CD14-positive monocyte (primary cell): ENCODE data around the gene NUP85. TPM values are rescaled to one million over a fixed set of nuclear protein-coding genes. Genes with fewer than 3 reads are reported as not detected.
A peak's percentile ranks its signal among the peaks of the same experiment; 100 is the strongest.

Experiments used
- DNase-seq, 3 donors: peaks; one replicate each; pipeline ENCODE4 v3.0.0-alpha.2; 2011 to 2022
- H2AFZ ChIP-seq: 2 replicates; pipeline ENCODE4 v1.6.0; 2012; ENCODE audit warnings: mild to moderate bottlenecking, low read depth, low read length, inconsistent platforms; ENCODE audit not compliant: insufficient read depth, poor library complexity, severe bottlenecking
- H3K27ac ChIP-seq, 2 donors: 1 replicate in 1 of 2; 2 replicates in 1 of 2; pipeline ENCODE4 v1.5.1; 2012 to 2013; ENCODE audit warnings: low read length in 2 of 2, control low read depth in 1 of 2, inconsistent platforms in 1 of 2, low read depth in 1 of 2, mild to moderate bottlenecking in 1 of 2
- H3K27me3 ChIP-seq, 2 donors: one replicate each; pipeline versions ENCODE4 v1.6.0 to v1.6.1; 2011 to 2013; ENCODE audit warnings: low read length in 2 of 2; ENCODE audit not compliant: control insufficient read depth in 2 of 2, insufficient read depth in 2 of 2
- H3K36me3 ChIP-seq, 2 donors: replicated peaks in 1 of 2; 1 replicate in 1 of 2; 2 replicates in 1 of 2; pipeline versions ENCODE4 v1.5.1 to v1.6.1; 2012 to 2013; ENCODE audit warnings: low read length in 2 of 2, control low read depth in 1 of 2, inconsistent platforms in 1 of 2, mild to moderate bottlenecking in 1 of 2; ENCODE audit not compliant: insufficient read depth in 2 of 2, control insufficient read depth in 1 of 2
- H3K4me1 ChIP-seq, 2 donors: 1 replicate in 1 of 2; 2 replicates in 1 of 2; pipeline versions ENCODE4 v1.5.1 to v1.6.1; 2012 to 2013; ENCODE audit warnings: low read length in 2 of 2, control low read depth in 1 of 2, inconsistent platforms in 1 of 2, mild to moderate bottlenecking in 1 of 2, moderate library complexity in 1 of 2; ENCODE audit not compliant: insufficient read depth in 2 of 2, control insufficient read depth in 1 of 2
- H3K4me2 ChIP-seq: replicated peaks from 2 replicates; pipeline ENCODE3; 2012; ENCODE audit warnings: low read length, moderate library complexity, mild to moderate bottlenecking; ENCODE audit not compliant: poor library complexity, severe bottlenecking; ENCODE audit errors: extremely low read depth
- H3K4me3 ChIP-seq, 3 experiments: fragments of 200-600 bp in 1 of 3; sonication (generic) in 1 of 3; replicated peaks in 1 of 3; 1 replicate in 2 of 3; 2 replicates in 1 of 3; pipeline ENCODE4 v1.5.1; 2011 to 2013; ENCODE audit warnings: low read length in 3 of 3, mild to moderate bottlenecking in 3 of 3, control low read depth in 2 of 3, low read depth in 2 of 3, inconsistent platforms in 1 of 3, moderate library complexity in 1 of 3
- H3K79me2 ChIP-seq: 2 replicates; pipeline ENCODE4 v1.6.0; 2012; ENCODE audit warnings: mild to moderate bottlenecking, control low read depth, inconsistent platforms, low read length, moderate library complexity; ENCODE audit not compliant: insufficient read depth
- H3K9ac ChIP-seq: 2 replicates; pipeline ENCODE4 v1.6.0; 2017; ENCODE audit warnings: low read length, mild to moderate bottlenecking; ENCODE audit not compliant: insufficient read depth, poor library complexity, severe bottlenecking
- H3K9me3 ChIP-seq, 2 donors: replicated peaks in 1 of 2; 1 replicate in 1 of 2; 2 replicates in 1 of 2; pipeline versions ENCODE4 v1.5.1 to v1.6.1; 2012 to 2013; ENCODE audit warnings: low read length in 2 of 2, control low read depth in 1 of 2; ENCODE audit not compliant: control insufficient read depth in 1 of 2, insufficient read depth in 1 of 2
- H4K20me1 ChIP-seq: 2 replicates; pipeline ENCODE4 v1.6.0; 2012; ENCODE audit warnings: mild to moderate bottlenecking, low read length, control low read depth, moderate library complexity; ENCODE audit not compliant: insufficient read depth
- H3K27ac Mint-ChIP-seq, 7 donors: one replicate each; pipeline ENCODE4 v1.8.0; 2020; ENCODE audit warnings: mild to moderate bottlenecking in 7 of 7, mixed read lengths in 7 of 7, moderate library complexity in 6 of 7, inconsistent platforms in 2 of 7
- H3K27me3 Mint-ChIP-seq, 3 donors: one replicate each; pipeline ENCODE4 v1.8.0; 2021 to 2022; ENCODE audit warnings: low read depth in 3 of 3, mild to moderate bottlenecking in 3 of 3, mixed read lengths in 3 of 3, moderate library complexity in 3 of 3, inconsistent platforms in 1 of 3
- H3K36me3 Mint-ChIP-seq, 2 donors: one replicate each; pipeline ENCODE4 v1.8.0; 2020; ENCODE audit warnings: mixed read lengths in 2 of 2, inconsistent platforms in 1 of 2, mild to moderate bottlenecking in 1 of 2
- H3K4me1 Mint-ChIP-seq: one replicate; pipeline ENCODE4 v1.8.0; 2020; ENCODE audit warnings: mild to moderate bottlenecking, mixed read lengths
- H3K4me3 Mint-ChIP-seq, 2 donors: one replicate each; pipeline ENCODE4 v1.8.0; 2020; ENCODE audit warnings: mild to moderate bottlenecking in 2 of 2, mixed read lengths in 2 of 2, moderate library complexity in 1 of 2
- H3K9me3 Mint-ChIP-seq, 7 donors: one replicate each; pipeline ENCODE4 v1.8.0; 2020 to 2022; ENCODE audit warnings: mixed read lengths in 7 of 7, mild to moderate bottlenecking in 6 of 7, moderate library complexity in 6 of 7, inconsistent platforms in 2 of 7
- WGBS: methylation state at CpG from one replicate; pipeline ENCODE4 v1.1.5; 2013; ENCODE audit warnings: missing lambda C conversion rate; ENCODE audit not compliant: insufficient coverage; 5-methylcytosine and 5-hydroxymethylcytosine counted together
- intact Hi-C, 2 donors: fragments of 100-400 bp; cut with micrococcal nuclease; formaldehyde crosslinking; loops; one replicate each; pipeline versions ENCODE4 v1.15.0 to v1.15.1; 2023
- polyA plus RNA-seq, 3 donors: library from polyadenylated mRNA; depleted of rRNA in 1 of 3; unstranded in 2 of 3; stranded (reverse) in 1 of 3; fragments of 300-500 nt in 2 of 3; fragments of >200 nt in 1 of 3; fragmentation: Illumina TruSeq in 2 of 3; gene quantifications; 1 replicate in 2 of 3; 2 replicates in 1 of 3; pipeline ENCODE4 v1.2.3, GENCODE V29; 2012 to 2021
- TF ChIP-seq, protein P1 (sequence below): fragments of 200-600 bp; IDR thresholded peaks from one replicate; pipeline ENCODE4 v1.8.0; 2022; ENCODE audit warnings: antibody characterized with exemption, mild to moderate bottlenecking

Gene NUP85
- polyA plus RNA-seq, 3 donors, result 36.3 to 94.2 (median 38.7) TPM

DNA sequence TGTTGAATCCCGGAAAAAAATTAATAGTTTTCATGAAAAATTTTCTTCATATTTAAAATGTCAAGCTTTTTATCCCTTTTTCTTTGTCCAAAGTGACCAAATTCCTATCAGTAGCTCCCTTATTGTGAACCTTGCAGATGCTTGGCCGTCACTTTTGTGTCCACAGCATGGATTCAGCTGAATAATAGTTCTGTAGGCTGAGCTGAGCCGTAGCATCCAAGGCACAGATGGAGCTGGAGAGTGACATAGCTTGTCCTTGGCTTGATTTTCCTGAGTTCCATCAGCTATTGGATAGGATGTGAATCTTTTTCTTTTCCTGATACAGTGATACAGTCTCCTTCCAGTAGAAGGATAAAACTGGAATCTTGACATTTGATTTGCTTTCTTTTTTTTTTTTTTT is 3.6 kb downstream of the NUP85 start:
- Histone ChIP-seq H2AFZ (no peak overlapping the region), H3K4me2 (no peak overlapping the region), H3K4me3 (no peak overlapping the region), H3K9me3 (no peaks in the 10 kb centered on the region), H4K20me1 (no peaks in the 10 kb centered on the region), H3K9ac (no peak overlapping the region), H3K27me3 (no peaks in the 10 kb centered on the region), H3K27ac (no peak overlapping the region), H3K36me3 (peaks cover 46 to 56% of the 10 kb centered on the region in 2 donors), H3K4me1 (peaks cover 19 to 25% of the 10 kb centered on the region in 2 donors), H3K79me2 (peaks cover 54% of the 10 kb centered on the region)
- Mint-ChIP-seq H3K4me1 (peaks cover 17% of the 10 kb centered on the region), H3K36me3 (peaks cover 45 to 59% of the 10 kb centered on the region in 2 donors), H3K27ac (peak overlapping the region in 1 of 7 donors; percentile 31), H3K27me3 (no peaks in the 10 kb centered on the region), H3K9me3 (no peaks in the 10 kb centered on the region), H3K4me3 (no peak overlapping the region)
- TF ChIP-seq, protein P1, sequence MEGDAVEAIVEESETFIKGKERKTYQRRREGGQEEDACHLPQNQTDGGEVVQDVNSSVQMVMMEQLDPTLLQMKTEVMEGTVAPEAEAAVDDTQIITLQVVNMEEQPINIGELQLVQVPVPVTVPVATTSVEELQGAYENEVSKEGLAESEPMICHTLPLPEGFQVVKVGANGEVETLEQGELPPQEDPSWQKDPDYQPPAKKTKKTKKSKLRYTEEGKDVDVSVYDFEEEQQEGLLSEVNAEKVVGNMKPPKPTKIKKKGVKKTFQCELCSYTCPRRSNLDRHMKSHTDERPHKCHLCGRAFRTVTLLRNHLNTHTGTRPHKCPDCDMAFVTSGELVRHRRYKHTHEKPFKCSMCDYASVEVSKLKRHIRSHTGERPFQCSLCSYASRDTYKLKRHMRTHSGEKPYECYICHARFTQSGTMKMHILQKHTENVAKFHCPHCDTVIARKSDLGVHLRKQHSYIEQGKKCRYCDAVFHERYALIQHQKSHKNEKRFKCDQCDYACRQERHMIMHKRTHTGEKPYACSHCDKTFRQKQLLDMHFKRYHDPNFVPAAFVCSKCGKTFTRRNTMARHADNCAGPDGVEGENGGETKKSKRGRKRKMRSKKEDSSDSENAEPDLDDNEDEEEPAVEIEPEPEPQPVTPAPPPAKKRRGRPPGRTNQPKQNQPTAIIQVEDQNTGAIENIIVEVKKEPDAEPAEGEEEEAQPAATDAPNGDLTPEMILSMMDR, result no peak
- intact Hi-C loops, result loop anchor here in 1 of 2 donors (10.0 kb wide), 2 partner anchors 94 to 154 kb away; no protein-coding TSS in a partner anchor
- DNase-seq, result no peak
- WGBS, result 100% methylated on average over 1 of the region's 3 CpGs

DNA sequence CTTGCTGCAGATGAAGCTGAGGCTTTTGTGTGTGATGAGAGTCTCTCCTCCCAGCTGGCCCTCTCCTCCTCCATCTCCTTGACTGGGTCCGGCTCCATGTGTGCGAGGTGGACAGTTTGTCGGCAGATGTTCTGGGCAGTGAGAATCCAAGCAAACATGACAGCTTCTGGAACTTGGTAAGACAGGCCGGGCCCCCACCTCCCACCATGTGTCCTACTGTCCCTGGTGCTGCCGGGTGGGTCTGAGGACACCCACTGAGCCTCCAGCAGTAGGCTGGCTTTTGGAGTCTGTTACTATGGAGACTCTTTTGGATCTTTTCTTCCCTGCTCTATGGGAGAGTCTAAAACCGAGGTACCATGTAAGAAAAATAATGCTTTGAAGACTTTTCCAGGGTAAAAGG is 12.7 kb downstream of the NUP85 start:
- H3K36me3 ChIP-seq, result peaks cover 61 to 93% of the 10 kb centered on the region in 2 donors
- intact Hi-C loops, result no loop called here
- no peak overlapping the region for H3K4me3 Mint-ChIP-seq
- H3K9me3 Mint-ChIP-seq, result no peaks in the 10 kb centered on the region
- no peak overlapping the region for H3K9ac ChIP-seq
- 94% methylated on average over 3 of the region's 6 CpGs for WGBS
- no peak overlapping the region for H3K4me2 ChIP-seq
- no peaks in the 10 kb centered on the region for H3K27me3 ChIP-seq
- H3K27me3 Mint-ChIP-seq, result peaks cover 0 to 2% (median 0%) of the 10 kb centered on the region in 3 donors
- peak overlapping the region in 1 of 7 donors; percentile 11 for H3K27ac Mint-ChIP-seq
- no peaks in the 10 kb centered on the region for H3K4me1 Mint-ChIP-seq
- H3K27ac ChIP-seq, result no peak overlapping the region
- DNase-seq, result no peak
- H4K20me1 ChIP-seq, result no peaks in the 10 kb centered on the region
- H3K4me1 ChIP-seq, result no peaks in the 10 kb centered on the region
- peaks cover 10% of the 10 kb centered on the region for H3K79me2 ChIP-seq
- H3K4me3 ChIP-seq, result no peak overlapping the region
- H3K36me3 Mint-ChIP-seq, result peaks cover 71 to 97% of the 10 kb centered on the region in 2 donors
- H3K9me3 ChIP-seq, result no peaks in the 10 kb centered on the region
- no peak overlapping the region for H2AFZ ChIP-seq
- TF ChIP-seq, protein P1, result no peak
